OCI-LY7 (cell line): ENCODE data around the gene PSMA2. TPM values are rescaled to one million over a fixed set of nuclear protein-coding genes. Genes with fewer than 3 reads are reported as not detected.
A peak's percentile ranks its signal among the peaks of the same experiment; 100 is the strongest.

Experiments
- BruUV-seq: library from RNA; stranded (reverse); fragments of 400-500 nt; replicated peaks from 2 replicates; lab custom pipeline; 2021; lab: Mats Ljungman, UMichigan
- CTCF ChIA-PET: fragments of 300-600 bp; sonication (Branson Sonifier 250); formaldehyde crosslinking; loops from one replicate; lab custom pipeline; 2022; ENCODE audit warnings: antibody characterized with exemption; ENCODE audit not compliant: unreplicated experiment; lab: Charles Lee
- POLR2A ChIA-PET: fragments of 300-600 bp; sonication (Branson Sonifier 250); formaldehyde crosslinking; loops from one replicate; lab custom pipeline; 2022; ENCODE audit warnings: antibody characterized with exemption; lab: Charles Lee
- DNase-seq: peaks from one replicate; pipeline ENCODE4 v3.0.0-alpha.2; 2015; ENCODE audit warnings: low spot score
- H2AFZ ChIP-seq: fragments of 200-600 bp; sonication (generic), shearing (Covaris generic); 2 replicates; pipeline ENCODE4 v1.6.1; 2014; ENCODE audit warnings: mild to moderate bottlenecking, antibody characterized with exemption, low read length, moderate library complexity
- H3K27ac ChIP-seq: fragments of 200-600 bp; sonication (generic); 2 replicates; pipeline ENCODE4 v1.5.1; 2014; ENCODE audit warnings: mixed run types, low read depth, mild to moderate bottlenecking, moderate library complexity, low read length, inconsistent platforms; ENCODE audit not compliant: poor library complexity, severe bottlenecking
- H3K36me3 ChIP-seq: fragments of 200-600 bp; sonication (generic); 2 replicates; pipeline ENCODE4 v1.6.1; 2014; ENCODE audit warnings: mild to moderate bottlenecking, antibody characterized with exemption, low read length, moderate library complexity, mixed read lengths; ENCODE audit not compliant: insufficient read depth
- H3K4me1 ChIP-seq: fragments of 200-600 bp; sonication (generic); 2 replicates; pipeline ENCODE4 v1.5.1; 2014; ENCODE audit warnings: mild to moderate bottlenecking, low read length; ENCODE audit not compliant: insufficient read depth, poor library complexity, severe bottlenecking
- H3K4me2 ChIP-seq: fragments of 200-600 bp; sonication (generic); 2 replicates; pipeline ENCODE4 v1.6.1; 2014; ENCODE audit warnings: mild to moderate bottlenecking, low read length
- H3K4me3 ChIP-seq: fragments of 200-600 bp; sonication (generic); 2 replicates; pipeline ENCODE4 v1.5.1; 2014; ENCODE audit warnings: mild to moderate bottlenecking, low read depth, low read length; ENCODE audit not compliant: poor library complexity, severe bottlenecking
- H3K79me2 ChIP-seq: fragments of 200-600 bp; sonication (generic); 2 replicates; pipeline ENCODE4 v1.6.1; 2016; ENCODE audit warnings: low read depth, mild to moderate bottlenecking, low read length, moderate library complexity, mixed read lengths; ENCODE audit not compliant: insufficient read depth
- H3K9me2 ChIP-seq: fragments of 200-600 bp; sonication (generic); 2 replicates; pipeline ENCODE4 v1.6.1; 2016; ENCODE audit warnings: mild to moderate bottlenecking, low read length, mixed read lengths; ENCODE audit not compliant: insufficient read depth
- H3K9me3 ChIP-seq: fragments of 200-600 bp; sonication (generic); 2 replicates; pipeline ENCODE4 v1.6.1; 2014; ENCODE audit warnings: mild to moderate bottlenecking, mixed run types, low read length, mixed read lengths
- H4K20me1 ChIP-seq: fragments of 200-600 bp; sonication (generic); 2 replicates; pipeline ENCODE4 v1.6.1; 2014; ENCODE audit warnings: mild to moderate bottlenecking, antibody characterized with exemption, low read length, moderate library complexity, mixed read lengths; ENCODE audit not compliant: insufficient read depth
- CTCF ChIP-seq: fragments of 200-600 bp; sonication (generic); conservative IDR thresholded peaks from 2 replicates; pipeline ENCODE4 v1.5.1; 2014; ENCODE audit warnings: mild to moderate bottlenecking, antibody characterized with exemption, low read length, moderate library complexity, mixed read lengths
- EZH2phosphoT487 ChIP-seq: fragments of 200-600 bp; sonication (generic); IDR thresholded peaks from 2 replicates; pipeline ENCODE4 v1.6.1; 2018; ENCODE audit warnings: low read depth, borderline replicate concordance, mild to moderate bottlenecking, mixed run types, antibody characterized with exemption, low read length, moderate library complexity, mixed read lengths
- intact Hi-C: fragments of 100-400 bp; cut with micrococcal nuclease; formaldehyde crosslinking; loops from one replicate; pipeline ENCODE4 v1.10.0; 2022; ENCODE audit not compliant: unreplicated experiment
- total RNA-seq, 2 experiments: library from RNA; depleted of rRNA in 1 of 2; stranded (reverse); fragments of >200 nt in 1 of 2; shearing (Covaris generic) in 1 of 2; gene quantifications; 2 replicates each; pipeline ENCODE4 v1.2.3, GENCODE V29; 2014 to 2022

The PSMA2 gene
- total RNA-seq, 2 experiments from 2014 or later = 45.7 to 145 TPM

- intact Hi-C loops = no loop called here
- H4K20me1 ChIP-seq = no peaks in the 10 kb centered on the region
- peaks cover 19% of the 10 kb centered on the region for H3K9me3 ChIP-seq
- DNase-seq = no peak
- ChIA-PET POLR2A (interaction anchor here (0.7 to 1.0 kb wide), 2 partner anchors 15 to 21 kb away, joined by 3 to 6 read pairs; no protein-coding TSS in a partner anchor), CTCF (no interaction called here)
- no peaks in the 10 kb centered on the region for H3K79me2 ChIP-seq
- H3K27ac ChIP-seq = no peak overlapping the region
- no peak overlapping the region for H3K4me2 ChIP-seq
- H3K9me2 ChIP-seq = no peaks in the 10 kb centered on the region
- no peaks in the 10 kb centered on the region; the same call in 1 of the 2 replicates for H3K36me3 ChIP-seq
- H3K4me1 ChIP-seq = no peaks in the 10 kb centered on the region
- no peak overlapping the region for H3K4me3 ChIP-seq
- H2AFZ ChIP-seq = peak overlapping the region; percentile 10; the same call in 1 of the 2 replicates
- no TSS peak for BruUV-seq
- no peak for TF ChIP-seq CTCF
- no peak for TF ChIP-seq EZH2phosphoT487
Observed at GRCh38 chr7:42961170-42961569, 29.2 kb upstream of the PSMA2 start.

- Histone ChIP-seq H4K20me1 (no peaks in the 10 kb centered on the region), H3K9me3 (peaks cover 23% of the 10 kb centered on the region), H3K4me3 (no peak overlapping the region), H3K79me2 (no peaks in the 10 kb centered on the region), H3K4me1 (no peaks in the 10 kb centered on the region), H3K9me2 (no peaks in the 10 kb centered on the region), H3K36me3 (no peaks in the 10 kb centered on the region; the same call in 1 of the 2 replicates), H3K4me2 (no peak overlapping the region), H2AFZ (peak overlapping the region; percentile 10; the same call in 1 of the 2 replicates), H3K27ac (no peak overlapping the region)
- DNase-seq = no peak
- CTCF ChIA-PET = no interaction called here
- BruUV-seq = no TSS peak
- POLR2A ChIA-PET = interaction anchor here (0.7 to 1.0 kb wide), 2 partner anchors 15 to 22 kb away, joined by 3 to 6 read pairs; no protein-coding TSS in a partner anchor
- intact Hi-C loops = no loop called here
- TF ChIP-seq CTCF (no peak), EZH2phosphoT487 (no peak)
Observed at GRCh38 chr7:42960762-42961161, 28.8 kb upstream of the PSMA2 start.

- no peak for TF ChIP-seq CTCF
- BruUV-seq = no TSS peak
- ChIA-PET CTCF (no interaction called here), POLR2A (no interaction called here)
- no peaks in the 10 kb centered on the region; the same call in 1 of the 2 replicates for H3K36me3 ChIP-seq
- H3K9me2 ChIP-seq = no peaks in the 10 kb centered on the region
- peaks cover 28% of the 10 kb centered on the region for H3K9me3 ChIP-seq
- intact Hi-C loops = no loop called here
- H3K27ac ChIP-seq = no peak overlapping the region
- H4K20me1 ChIP-seq = no peaks in the 10 kb centered on the region
- no peaks in the 10 kb centered on the region for H3K4me1 ChIP-seq
- H3K79me2 ChIP-seq = no peaks in the 10 kb centered on the region
- no peak overlapping the region for H3K4me3 ChIP-seq
- no peak for DNase-seq
- H3K4me2 ChIP-seq = no peak overlapping the region
- H2AFZ ChIP-seq = no peak overlapping the region
Observed at GRCh38 chr7:42959549-42959948, 27.6 kb upstream of the PSMA2 start.
